ENCODE data around the gene CTSK. TPM values are rescaled to one million over a fixed set of nuclear protein-coding genes. Genes with fewer than 3 reads are reported as not detected.
"Not testable (repeated sequence)": the region's sequence is repeated elsewhere in the genome, so short reads cannot be mapped to it uniquely, and the experiment has no call there.

CTSK gene
- polyA plus RNA-seq, 1 of the 3 experiments (the other 2 are of a cell fraction) = 6.3 TPM

GRCh38 chr1:150836129-150836773 lies 28.2 kb upstream of the CTSK start:
- WGBS (ENCODE audit: low lambda C conversion rate) = 86% methylated on average over 6 of the region's 6 CpGs
- no peaks in the 10 kb centered on the region for H3K27me3 ChIP-seq (ENCODE audit: insufficient read depth)
- H3F3A ChIP-seq (replicated peaks; ENCODE audit: insufficient read depth) = peaks cover 13% of the 10 kb centered on the region
- H4K20me1 ChIP-seq (ENCODE audit: insufficient read depth) = no peaks in the 10 kb centered on the region
- H3K9ac ChIP-seq = no peak overlapping the region
- no peaks in the 10 kb centered on the region for H3K9me3 ChIP-seq
- H3K27ac ChIP-seq (ENCODE audit: low read depth in 2 of 2, low read length in 1 of 2) = no peak overlapping the region
- no peaks in the 10 kb centered on the region for H3K4me1 ChIP-seq (ENCODE audit: control insufficient read depth in 1 of 2, insufficient read depth in 2 of 2, low read depth in 1 of 2, low read length in 1 of 2)
- no peak overlapping the region for H2AFZ ChIP-seq (ENCODE audit: low read depth)
- ChIA-PET CTCF (no interaction called here), POLR2A (no interaction called here)
- no peaks in the 10 kb centered on the region for H3K9me2 ChIP-seq
- H3K4me3 ChIP-seq (ENCODE audit: low read depth in 2 of 2, low read length in 1 of 2) = no peak overlapping the region
- DNase-seq = no peak
- H3K4me2 ChIP-seq = no peak overlapping the region
- H3K36me3 ChIP-seq (replicated peaks in 1 of 2; ENCODE audit: control insufficient read depth in 1 of 2, insufficient read depth in 2 of 2, low read length in 1 of 2) = peaks cover 65% of the 10 kb centered on the region in 2 experiments
- no peaks in the 10 kb centered on the region for H3K79me2 ChIP-seq (ENCODE audit: insufficient read depth)
- TF ChIP-seq, protein P1, sequence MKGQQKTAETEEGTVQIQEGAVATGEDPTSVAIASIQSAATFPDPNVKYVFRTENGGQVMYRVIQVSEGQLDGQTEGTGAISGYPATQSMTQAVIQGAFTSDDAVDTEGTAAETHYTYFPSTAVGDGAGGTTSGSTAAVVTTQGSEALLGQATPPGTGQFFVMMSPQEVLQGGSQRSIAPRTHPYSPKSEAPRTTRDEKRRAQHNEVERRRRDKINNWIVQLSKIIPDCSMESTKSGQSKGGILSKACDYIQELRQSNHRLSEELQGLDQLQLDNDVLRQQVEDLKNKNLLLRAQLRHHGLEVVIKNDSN (IDR thresholded peaks at IDR 0.05; ENCODE audit: borderline replicate concordance, low read depth) = no peak
- TF ChIP-seq SMC3 (IDR thresholded peaks at IDR 0.05; ENCODE audit: low read depth, low read length) = no peak
- no peak for TF ChIP-seq FOSL2 (IDR thresholded peaks at IDR 0.05; ENCODE audit: borderline replicate concordance, low read depth)
- TF ChIP-seq, protein P2, sequence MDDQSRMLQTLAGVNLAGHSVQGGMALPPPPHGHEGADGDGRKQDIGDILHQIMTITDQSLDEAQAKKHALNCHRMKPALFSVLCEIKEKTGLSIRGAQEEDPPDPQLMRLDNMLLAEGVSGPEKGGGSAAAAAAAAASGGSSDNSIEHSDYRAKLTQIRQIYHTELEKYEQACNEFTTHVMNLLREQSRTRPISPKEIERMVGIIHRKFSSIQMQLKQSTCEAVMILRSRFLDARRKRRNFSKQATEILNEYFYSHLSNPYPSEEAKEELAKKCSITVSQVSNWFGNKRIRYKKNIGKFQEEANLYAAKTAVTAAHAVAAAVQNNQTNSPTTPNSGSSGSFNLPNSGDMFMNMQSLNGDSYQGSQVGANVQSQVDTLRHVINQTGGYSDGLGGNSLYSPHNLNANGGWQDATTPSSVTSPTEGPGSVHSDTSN (IDR thresholded peaks at IDR 0.05) = no peak
- TF ChIP-seq CHD2 (IDR thresholded peaks at IDR 0.05; ENCODE audit: low read length, partially characterized antibody) = no peak
- no peak for TF ChIP-seq JUND (IDR thresholded peaks at IDR 0.05)
- no peak for TF ChIP-seq MEF2A (IDR thresholded peaks at IDR 0.05; ENCODE audit: borderline replicate concordance, low read depth)
- TF ChIP-seq TAF1 (IDR thresholded peaks at IDR 0.05; ENCODE audit: borderline replicate concordance, low read depth, low read length) = no peak
- TF ChIP-seq GABPA (IDR thresholded peaks at IDR 0.05; ENCODE audit: low read depth) = no peak
- TF ChIP-seq, protein P3, sequence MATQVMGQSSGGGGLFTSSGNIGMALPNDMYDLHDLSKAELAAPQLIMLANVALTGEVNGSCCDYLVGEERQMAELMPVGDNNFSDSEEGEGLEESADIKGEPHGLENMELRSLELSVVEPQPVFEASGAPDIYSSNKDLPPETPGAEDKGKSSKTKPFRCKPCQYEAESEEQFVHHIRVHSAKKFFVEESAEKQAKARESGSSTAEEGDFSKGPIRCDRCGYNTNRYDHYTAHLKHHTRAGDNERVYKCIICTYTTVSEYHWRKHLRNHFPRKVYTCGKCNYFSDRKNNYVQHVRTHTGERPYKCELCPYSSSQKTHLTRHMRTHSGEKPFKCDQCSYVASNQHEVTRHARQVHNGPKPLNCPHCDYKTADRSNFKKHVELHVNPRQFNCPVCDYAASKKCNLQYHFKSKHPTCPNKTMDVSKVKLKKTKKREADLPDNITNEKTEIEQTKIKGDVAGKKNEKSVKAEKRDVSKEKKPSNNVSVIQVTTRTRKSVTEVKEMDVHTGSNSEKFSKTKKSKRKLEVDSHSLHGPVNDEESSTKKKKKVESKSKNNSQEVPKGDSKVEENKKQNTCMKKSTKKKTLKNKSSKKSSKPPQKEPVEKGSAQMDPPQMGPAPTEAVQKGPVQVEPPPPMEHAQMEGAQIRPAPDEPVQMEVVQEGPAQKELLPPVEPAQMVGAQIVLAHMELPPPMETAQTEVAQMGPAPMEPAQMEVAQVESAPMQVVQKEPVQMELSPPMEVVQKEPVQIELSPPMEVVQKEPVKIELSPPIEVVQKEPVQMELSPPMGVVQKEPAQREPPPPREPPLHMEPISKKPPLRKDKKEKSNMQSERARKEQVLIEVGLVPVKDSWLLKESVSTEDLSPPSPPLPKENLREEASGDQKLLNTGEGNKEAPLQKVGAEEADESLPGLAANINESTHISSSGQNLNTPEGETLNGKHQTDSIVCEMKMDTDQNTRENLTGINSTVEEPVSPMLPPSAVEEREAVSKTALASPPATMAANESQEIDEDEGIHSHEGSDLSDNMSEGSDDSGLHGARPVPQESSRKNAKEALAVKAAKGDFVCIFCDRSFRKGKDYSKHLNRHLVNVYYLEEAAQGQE (IDR thresholded peaks at IDR 0.05; ENCODE audit: low read depth, low read length) = no peak
- no peak for TF ChIP-seq EZH2phosphoT487 (IDR thresholded peaks at IDR 0.05; ENCODE audit: borderline replicate concordance, low read depth)
- no peak for TF ChIP-seq RAD21 (IDR thresholded peaks at IDR 0.05; ENCODE audit: low read length)
- no peak for TF ChIP-seq NFIC (IDR thresholded peaks at IDR 0.05; ENCODE audit: borderline replicate concordance)
- no peak for TF ChIP-seq USF2 (IDR thresholded peaks at IDR 0.05; ENCODE audit: borderline replicate concordance, low read depth, low read length)
- no peak for TF ChIP-seq POLR2AphosphoS5 (IDR thresholded peaks at IDR 0.05; ENCODE audit: low read depth, low read length)
- no peak for TF ChIP-seq FOXJ3 (CRISPR knock-in tag; IDR thresholded peaks at IDR 0.05)
- no peak for TF ChIP-seq MXI1 (IDR thresholded peaks at IDR 0.05; ENCODE audit: low read depth, low read length)

DNA sequence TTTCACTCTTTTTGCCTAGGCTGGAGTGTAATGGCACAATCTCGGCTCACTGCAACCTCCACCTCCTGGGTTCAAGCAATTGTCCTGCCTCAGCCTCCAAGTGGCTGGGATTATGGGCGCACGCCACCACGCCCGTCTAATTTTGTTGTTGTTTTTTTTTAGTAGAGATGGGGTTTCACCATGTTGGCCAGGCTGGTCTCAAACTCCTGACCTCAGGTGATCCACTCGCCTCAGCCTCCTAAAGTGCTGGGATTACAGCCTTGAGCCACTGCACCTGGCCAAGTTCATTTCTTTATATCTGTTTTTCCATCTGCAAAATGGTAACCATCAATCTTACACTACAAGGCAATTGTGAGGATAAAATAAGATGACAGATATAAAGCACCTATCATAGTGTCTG lies 25.9 kb upstream of the CTSK start:
- H2AFZ ChIP-seq (ENCODE audit: low read depth); H3K27me3 ChIP-seq (ENCODE audit: insufficient read depth); H3K79me2 ChIP-seq (ENCODE audit: insufficient read depth); DNase-seq; H3K9me3 ChIP-seq; H3K27ac ChIP-seq (ENCODE audit: low read depth in 2 of 2, low read length in 1 of 2); POLR2A ChIA-PET; H3K9ac ChIP-seq; H3K4me1 ChIP-seq (ENCODE audit: control insufficient read depth in 1 of 2, insufficient read depth in 2 of 2, low read depth in 1 of 2, low read length in 1 of 2); H3K9me2 ChIP-seq; H3K4me2 ChIP-seq; H3K4me3 ChIP-seq (ENCODE audit: low read depth in 2 of 2, low read length in 1 of 2); H4K20me1 ChIP-seq (ENCODE audit: insufficient read depth): not testable (repeated sequence)
- WGBS (ENCODE audit: low lambda C conversion rate) = 97% methylated on average over 6 of the region's 6 CpGs
- H3K36me3 ChIP-seq (replicated peaks in 1 of 2; ENCODE audit: control insufficient read depth in 1 of 2, insufficient read depth in 2 of 2, low read length in 1 of 2) = peaks cover 61 to 76% of the 10 kb centered on the region in 2 experiments
- peaks cover 13% of the 10 kb centered on the region for H3F3A ChIP-seq (replicated peaks; ENCODE audit: insufficient read depth)
- CTCF ChIA-PET = interaction anchor here (1.3 kb wide), 1 partner anchor 10 kb away, joined by 3 read pairs; no protein-coding TSS in a partner anchor
